BE2C (cell line): ENCODE measurements around the gene APOL1.

ENCODE experiments used
- DNase-seq: peaks from one replicate; pipeline ENCODE4 v3.0.0-alpha.2; 2020
- H3K27me3 ChIP-seq: fragments of 250-450 bp; sonication (Bioruptor Pico); 2 replicates; pipeline ENCODE4 v1.5.1; 2020; ENCODE audit warnings: mild to moderate bottlenecking
- H3K36me3 ChIP-seq: fragments of 250-450 bp; sonication (Bioruptor Pico); 2 replicates; pipeline ENCODE4 v1.5.1; 2020; ENCODE audit warnings: mild to moderate bottlenecking
- H3K4me1 ChIP-seq: fragments of 250-450 bp; sonication (Bioruptor Pico); 2 replicates; pipeline ENCODE4 v1.5.1; 2020
- H3K4me3 ChIP-seq: 2 replicates; pipeline ENCODE4 v1.5.1; 2011; ENCODE audit warnings: low read depth, low read length
- H3K9me3 ChIP-seq: fragments of 250-450 bp; sonication (Bioruptor Pico); 2 replicates; pipeline ENCODE4 v1.5.1; 2020
- TF ChIP-seq, protein P1 (sequence below): IDR thresholded peaks from 2 replicates; pipeline ENCODE4 v1.5.1; 2012; ENCODE audit warnings: mild to moderate bottlenecking, low read depth, low read length

APOL1 gene

DNA sequence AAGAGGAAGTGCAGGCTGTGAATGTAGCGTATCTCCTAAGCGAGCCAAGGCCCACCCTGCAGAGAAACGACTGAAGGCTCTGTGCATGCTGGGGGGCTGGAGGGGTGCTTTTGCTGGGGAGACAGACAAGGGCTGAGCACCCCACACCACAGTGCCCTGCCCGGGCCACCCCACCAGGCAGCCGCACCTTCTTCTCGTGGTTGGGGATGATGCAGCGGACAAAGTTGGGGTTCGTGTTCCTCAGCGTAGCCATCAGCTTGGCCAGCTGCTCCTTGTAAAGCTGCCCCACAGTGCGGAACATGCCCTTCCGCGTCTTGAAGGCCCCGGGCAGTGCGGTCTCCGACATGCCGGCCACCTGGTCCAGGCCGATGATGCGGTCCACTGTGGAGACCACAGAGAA is 53.3 kb downstream of the APOL1 start:
- Histone ChIP-seq H3K4me3 (no peak overlapping the region), H3K4me1 (no peaks in the 10 kb centered on the region), H3K9me3 (no peaks in the 10 kb centered on the region), H3K27me3 (no peaks in the 10 kb centered on the region), H3K36me3 (peaks cover 74% of the 10 kb centered on the region)
- no peak for DNase-seq
- TF ChIP-seq, protein P1, sequence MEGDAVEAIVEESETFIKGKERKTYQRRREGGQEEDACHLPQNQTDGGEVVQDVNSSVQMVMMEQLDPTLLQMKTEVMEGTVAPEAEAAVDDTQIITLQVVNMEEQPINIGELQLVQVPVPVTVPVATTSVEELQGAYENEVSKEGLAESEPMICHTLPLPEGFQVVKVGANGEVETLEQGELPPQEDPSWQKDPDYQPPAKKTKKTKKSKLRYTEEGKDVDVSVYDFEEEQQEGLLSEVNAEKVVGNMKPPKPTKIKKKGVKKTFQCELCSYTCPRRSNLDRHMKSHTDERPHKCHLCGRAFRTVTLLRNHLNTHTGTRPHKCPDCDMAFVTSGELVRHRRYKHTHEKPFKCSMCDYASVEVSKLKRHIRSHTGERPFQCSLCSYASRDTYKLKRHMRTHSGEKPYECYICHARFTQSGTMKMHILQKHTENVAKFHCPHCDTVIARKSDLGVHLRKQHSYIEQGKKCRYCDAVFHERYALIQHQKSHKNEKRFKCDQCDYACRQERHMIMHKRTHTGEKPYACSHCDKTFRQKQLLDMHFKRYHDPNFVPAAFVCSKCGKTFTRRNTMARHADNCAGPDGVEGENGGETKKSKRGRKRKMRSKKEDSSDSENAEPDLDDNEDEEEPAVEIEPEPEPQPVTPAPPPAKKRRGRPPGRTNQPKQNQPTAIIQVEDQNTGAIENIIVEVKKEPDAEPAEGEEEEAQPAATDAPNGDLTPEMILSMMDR, result no peak

DNA sequence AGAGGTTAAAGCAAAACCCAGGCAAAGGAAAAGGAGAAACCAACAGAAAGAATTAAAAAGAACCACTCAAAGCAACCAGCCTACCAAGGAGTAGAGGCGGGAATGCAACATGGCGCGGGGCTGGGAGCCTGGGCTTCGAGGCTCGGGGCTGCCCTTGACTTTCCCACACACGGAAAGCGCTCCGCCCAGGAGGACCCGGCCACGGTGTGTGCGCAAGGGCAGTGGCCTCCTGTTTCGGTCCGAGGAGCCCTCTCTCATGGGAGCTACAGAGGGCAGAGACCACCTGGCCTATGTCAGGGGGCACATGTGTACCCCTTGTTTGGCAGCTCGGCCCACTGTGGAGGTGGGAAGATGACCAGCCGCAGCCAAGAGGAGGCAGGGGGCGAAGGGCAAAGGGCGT is 55.9 kb downstream of the APOL1 start:
- Histone ChIP-seq H3K27me3 (no peaks in the 10 kb centered on the region), H3K4me3 (no peak overlapping the region), H3K36me3 (peaks cover 74% of the 10 kb centered on the region), H3K4me1 (no peaks in the 10 kb centered on the region), H3K9me3 (no peaks in the 10 kb centered on the region)
- no peak for DNase-seq
- TF ChIP-seq, protein P1, result no peak

GRCh38 chr22:36311386-36312085 is 58.6 kb downstream of the APOL1 start:
- peaks cover 57% of the 10 kb centered on the region for H3K36me3 ChIP-seq
- TF ChIP-seq, protein P1, result no peak

DNA sequence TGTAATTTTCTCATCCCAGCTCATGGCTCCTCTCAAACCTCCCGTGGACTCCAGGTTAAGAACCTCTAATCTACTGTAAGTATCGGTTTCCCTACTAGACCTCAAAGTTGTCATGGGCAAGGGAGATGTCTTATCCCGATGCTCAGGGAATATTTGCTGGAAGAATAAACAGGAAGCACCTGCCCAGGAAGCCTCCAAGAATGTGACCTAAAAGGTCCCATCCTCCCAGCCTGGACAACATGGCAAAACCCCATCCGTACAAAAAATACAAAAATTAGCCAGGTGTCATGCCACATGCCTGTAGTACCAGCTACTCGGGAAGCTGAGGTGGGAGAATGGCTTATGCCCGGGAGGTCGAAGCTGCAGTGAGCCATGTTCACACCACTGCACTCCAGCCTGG is 62.4 kb downstream of the APOL1 start:
- DNase-seq, result no peak
- H3K36me3 ChIP-seq, result peaks cover 58% of the 10 kb centered on the region
- no peaks in the 10 kb centered on the region for H3K4me1 ChIP-seq
- no peaks in the 10 kb centered on the region for H3K9me3 ChIP-seq
- no peaks in the 10 kb centered on the region for H3K27me3 ChIP-seq
- TF ChIP-seq, protein P1, result no peak
- no peak overlapping the region for H3K4me3 ChIP-seq

More at GRCh38 chr22:36311386-36312085, 58.6 kb downstream of the APOL1 start:
- Histone ChIP-seq H3K27me3 (no peaks in the 10 kb centered on the region), H3K4me1 (no peaks in the 10 kb centered on the region), H3K9me3 (no peaks in the 10 kb centered on the region), H3K4me3 (no peak overlapping the region)
- no peak for DNase-seq

GRCh38 chr22:36316419-36316818 is 63.5 kb downstream of the APOL1 start:
- H3K4me1 ChIP-seq, result no peaks in the 10 kb centered on the region
- H3K9me3 ChIP-seq, result no peaks in the 10 kb centered on the region
- H3K36me3 ChIP-seq, result peaks cover 51% of the 10 kb centered on the region
- TF ChIP-seq, protein P1, result no peak
- no peaks in the 10 kb centered on the region for H3K27me3 ChIP-seq
- no peak for DNase-seq
- no peak overlapping the region for H3K4me3 ChIP-seq
